ENCODE results near the gene VWA5B1. TPM values are rescaled to one million over a fixed set of nuclear protein-coding genes. Genes with fewer than 3 reads are reported as not detected.

The VWA5B1 gene
- total RNA-seq, 5 donors from 2014 or later (not counting 1 experiment from before 2014, with no cell fraction given), result 0.13 to 0.18 (median 0.15) TPM; not detected in 1

- Histone ChIP-seq H3K4me1 (ENCODE audit: control insufficient read depth in 1 of 2, extremely low read depth in 1 of 2, insufficient read depth in 2 of 2, low read length in 2 of 2) (peaks cover 0 to 4% of the 10 kb centered on the region in 2 experiments), H3K4me3 (ENCODE audit: control insufficient read depth in 1 of 2, extremely low read depth in 1 of 2, low read length in 1 of 2) (no peak overlapping the region), H3K27ac (ENCODE audit: low read length) (no peak overlapping the region), H3K27me3 (replicated peaks in 1 of 2; ENCODE audit: control insufficient read depth in 2 of 2, extremely low read depth in 1 of 2, insufficient read depth in 2 of 2, low read length in 1 of 2) (peaks cover 8 to 59% of the 10 kb centered on the region in 2 experiments), H3K9me3 (no peaks in the 10 kb centered on the region), H3K36me3 (ENCODE audit: control insufficient read depth in 2 of 2, extremely low read depth in 1 of 2, insufficient read depth in 1 of 2, low read length in 1 of 2) (no peaks in the 10 kb centered on the region)
- CTCF ChIA-PET, result interaction anchor here in 1 of 2 donors (0.5 kb wide), 1 partner anchor 710 kb away, joined by 7 read pairs; no protein-coding TSS in a partner anchor
- 57% methylated on average over 11 of the region's 12 CpGs for WGBS (ENCODE audit: insufficient coverage)
- DNase-seq (no peak), ATAC-seq (replicated peaks in 1 of 4) (no peak)
- peaks cover 6 to 9% (median 8%) of the 10 kb centered on the region in 3 donors for H3K4me1 Mint-ChIP-seq
- H3K9me3 Mint-ChIP-seq, result no peaks in the 10 kb centered on the region
- POLR2A ChIA-PET, result no interaction called here
- no peak overlapping the region for H3K27ac Mint-ChIP-seq
- H3K36me3 Mint-ChIP-seq, result no peaks in the 10 kb centered on the region
- peaks cover 32 to 43% of the 10 kb centered on the region in 2 donors for H3K27me3 Mint-ChIP-seq
- no peak overlapping the region for H3K4me3 Mint-ChIP-seq
These were observed 68.1 kb downstream of the VWA5B1 start for GRCh38 chr1:20358761-20359263.

- no peaks in the 10 kb centered on the region for H3K9me3 Mint-ChIP-seq
- WGBS (ENCODE audit: insufficient coverage), result 33% methylated on average over 10 of the region's 15 CpGs
- ChIA-PET CTCF (interaction anchor here in 1 of 2 donors (0.5 kb wide), 1 partner anchor 711 kb away, joined by 7 read pairs; no protein-coding TSS in a partner anchor), POLR2A (no interaction called here)
- Histone ChIP-seq H3K4me1 (ENCODE audit: control insufficient read depth in 1 of 2, extremely low read depth in 1 of 2, insufficient read depth in 2 of 2, low read length in 2 of 2) (peaks cover 0 to 4% of the 10 kb centered on the region in 2 experiments), H3K9me3 (no peaks in the 10 kb centered on the region), H3K27ac (ENCODE audit: low read length) (no peak overlapping the region), H3K36me3 (ENCODE audit: control insufficient read depth in 2 of 2, extremely low read depth in 1 of 2, insufficient read depth in 1 of 2, low read length in 1 of 2) (no peaks in the 10 kb centered on the region), H3K27me3 (replicated peaks in 1 of 2; ENCODE audit: control insufficient read depth in 2 of 2, extremely low read depth in 1 of 2, insufficient read depth in 2 of 2, low read length in 1 of 2) (peaks cover 8 to 62% of the 10 kb centered on the region in 2 experiments), H3K4me3 (ENCODE audit: control insufficient read depth in 1 of 2, extremely low read depth in 1 of 2, low read length in 1 of 2) (no peak overlapping the region)
- peaks cover 40 to 51% of the 10 kb centered on the region in 2 donors for H3K27me3 Mint-ChIP-seq
- H3K4me1 Mint-ChIP-seq, result peaks cover 6 to 10% (median 8%) of the 10 kb centered on the region in 3 donors
- DNase-seq (peak in 1 of 35 experiments; percentile 14), ATAC-seq (replicated peaks in 1 of 4) (peak in 1 of 4 experiments; percentile 42)
- H3K27ac Mint-ChIP-seq, result no peak overlapping the region
- H3K36me3 Mint-ChIP-seq, result no peaks in the 10 kb centered on the region
- no peak overlapping the region for H3K4me3 Mint-ChIP-seq
These were observed 69.0 kb downstream of the VWA5B1 start for GRCh38 chr1:20359451-20360330.

DNA sequence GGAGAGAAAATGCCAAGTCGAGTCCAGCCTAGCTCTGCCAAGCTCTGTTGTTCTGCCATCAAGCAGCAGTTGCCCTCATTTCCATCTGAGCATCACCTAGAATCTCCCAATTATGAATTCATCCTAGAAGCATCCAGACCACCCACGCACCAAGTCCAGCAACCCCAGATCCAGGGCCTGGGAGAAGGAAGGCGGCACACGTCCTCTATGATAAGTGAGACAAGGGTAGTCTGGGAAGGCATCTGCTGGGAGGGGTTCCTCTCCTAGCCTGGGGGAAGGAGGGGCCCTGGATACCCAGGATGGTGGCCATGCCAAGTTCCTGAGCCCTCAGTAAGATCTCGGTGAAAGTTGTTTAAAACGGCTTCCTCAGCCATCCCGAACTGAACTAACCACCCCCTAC is 70.7 kb downstream of the VWA5B1 start:
- WGBS (ENCODE audit: insufficient coverage), result 93% methylated on average over 2 of the region's 7 CpGs
- Mint-ChIP-seq H3K27me3 (peaks cover 51 to 62% of the 10 kb centered on the region in 2 donors), H3K9me3 (no peaks in the 10 kb centered on the region), H3K4me1 (peaks cover 6 to 12% (median 10%) of the 10 kb centered on the region in 3 donors), H3K4me3 (no peak overlapping the region), H3K36me3 (no peaks in the 10 kb centered on the region), H3K27ac (no peak overlapping the region)
- Histone ChIP-seq H3K36me3 (ENCODE audit: control insufficient read depth in 2 of 2, extremely low read depth in 1 of 2, insufficient read depth in 1 of 2, low read length in 1 of 2) (no peaks in the 10 kb centered on the region), H3K4me1 (ENCODE audit: control insufficient read depth in 1 of 2, extremely low read depth in 1 of 2, insufficient read depth in 2 of 2, low read length in 2 of 2) (peaks cover 0 to 4% of the 10 kb centered on the region in 2 experiments), H3K9me3 (no peaks in the 10 kb centered on the region), H3K27me3 (replicated peaks in 1 of 2; ENCODE audit: control insufficient read depth in 2 of 2, extremely low read depth in 1 of 2, insufficient read depth in 2 of 2, low read length in 1 of 2) (peaks cover 11 to 74% of the 10 kb centered on the region in 2 experiments), H3K27ac (ENCODE audit: low read length) (no peak overlapping the region), H3K4me3 (ENCODE audit: control insufficient read depth in 1 of 2, extremely low read depth in 1 of 2, low read length in 1 of 2) (no peak overlapping the region)
- POLR2A ChIA-PET, result interaction anchor here in 1 of 2 donors (0.7 kb wide), 1 partner anchor 17 kb away, joined by 4 read pairs; no protein-coding TSS in a partner anchor
- CTCF ChIA-PET, result interaction anchor here in 1 of 2 donors (1.7 kb wide), 1 partner anchor 132 kb away, joined by 3 read pairs; no protein-coding TSS in a partner anchor
- no peak for DNase-seq
- no peak for ATAC-seq (replicated peaks in 1 of 4)

GRCh38 chr1:20361805-20362381 is 71.2 kb downstream of the VWA5B1 start:
- ChIA-PET CTCF (interaction anchor here in 1 of 2 donors (0.7 to 1.7 kb wide), 2 partner anchors 132 to 1545 kb away, joined by 3 read pairs; no protein-coding TSS in a partner anchor), POLR2A (no interaction called here)
- Histone ChIP-seq H3K27ac (ENCODE audit: low read length) (no peak overlapping the region), H3K27me3 (replicated peaks in 1 of 2; ENCODE audit: control insufficient read depth in 2 of 2, extremely low read depth in 1 of 2, insufficient read depth in 2 of 2, low read length in 1 of 2) (peaks cover 11 to 76% of the 10 kb centered on the region in 2 experiments), H3K36me3 (ENCODE audit: control insufficient read depth in 2 of 2, extremely low read depth in 1 of 2, insufficient read depth in 1 of 2, low read length in 1 of 2) (no peaks in the 10 kb centered on the region), H3K4me3 (ENCODE audit: control insufficient read depth in 1 of 2, extremely low read depth in 1 of 2, low read length in 1 of 2) (no peak overlapping the region), H3K4me1 (ENCODE audit: control insufficient read depth in 1 of 2, extremely low read depth in 1 of 2, insufficient read depth in 2 of 2, low read length in 2 of 2) (peaks cover 0 to 4% of the 10 kb centered on the region in 2 experiments), H3K9me3 (no peaks in the 10 kb centered on the region)
- Mint-ChIP-seq H3K36me3 (no peaks in the 10 kb centered on the region), H3K4me1 (peaks cover 6 to 12% (median 10%) of the 10 kb centered on the region in 3 donors), H3K27me3 (peaks cover 51 to 62% of the 10 kb centered on the region in 2 donors), H3K9me3 (no peaks in the 10 kb centered on the region), H3K4me3 (no peak overlapping the region), H3K27ac (no peak overlapping the region)
- ATAC-seq (replicated peaks in 1 of 4) (no peak), DNase-seq (peak in 6 of 35 experiments; percentile 9 to 40 (median 18))
- 23% methylated on average over 5 of the region's 8 CpGs for WGBS (ENCODE audit: insufficient coverage)

DNA sequence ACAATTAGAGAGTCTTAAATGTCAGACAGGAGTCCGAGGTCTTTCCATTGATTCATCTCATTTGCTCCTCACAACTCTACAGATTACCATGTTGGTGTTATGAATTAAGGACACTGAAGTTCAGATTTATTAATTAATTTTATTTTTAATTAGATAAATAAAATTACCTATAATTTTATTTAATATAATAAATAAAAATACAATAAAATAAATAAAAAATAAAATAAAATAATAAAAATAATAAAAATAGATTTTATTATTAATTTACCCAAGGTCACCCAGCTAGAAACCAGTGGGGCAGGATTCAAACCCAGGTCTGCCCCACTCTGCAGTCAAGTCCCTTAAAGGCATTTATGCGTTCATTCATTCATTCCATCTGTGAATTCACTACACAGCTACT is 72.2 kb downstream of the VWA5B1 start:
- H3K4me1 Mint-ChIP-seq, result peaks cover 10 to 16% (median 15%) of the 10 kb centered on the region in 3 donors
- H3K9me3 Mint-ChIP-seq, result no peaks in the 10 kb centered on the region
- peaks cover 12 to 79% of the 10 kb centered on the region in 2 experiments for H3K27me3 ChIP-seq (replicated peaks in 1 of 2; ENCODE audit: control insufficient read depth in 2 of 2, extremely low read depth in 1 of 2, insufficient read depth in 2 of 2, low read length in 1 of 2)
- H3K9me3 ChIP-seq, result no peaks in the 10 kb centered on the region
- DNase-seq (no peak), ATAC-seq (replicated peaks in 1 of 4) (no peak)
- no peak overlapping the region for H3K4me3 ChIP-seq (ENCODE audit: control insufficient read depth in 1 of 2, extremely low read depth in 1 of 2, low read length in 1 of 2)
- no peaks in the 10 kb centered on the region for H3K36me3 ChIP-seq (ENCODE audit: control insufficient read depth in 2 of 2, extremely low read depth in 1 of 2, insufficient read depth in 1 of 2, low read length in 1 of 2)
- 100% methylated on average over 1 of the region's 2 CpGs for WGBS (ENCODE audit: insufficient coverage)
- no peak overlapping the region for H3K4me3 Mint-ChIP-seq
- no peak overlapping the region for H3K27ac ChIP-seq (ENCODE audit: low read length)
- no peaks in the 10 kb centered on the region for H3K36me3 Mint-ChIP-seq
- H3K27ac Mint-ChIP-seq, result no peak overlapping the region
- CTCF ChIA-PET, result interaction anchor here in 1 of 2 donors (1.7 kb wide), 1 partner anchor 131 kb away, joined by 3 read pairs; no protein-coding TSS in a partner anchor
- H3K4me1 ChIP-seq (ENCODE audit: control insufficient read depth in 1 of 2, extremely low read depth in 1 of 2, insufficient read depth in 2 of 2, low read length in 2 of 2), result peaks cover 0 to 4% of the 10 kb centered on the region in 2 experiments
- POLR2A ChIA-PET, result no interaction called here
- H3K27me3 Mint-ChIP-seq, result peaks cover 61 to 72% of the 10 kb centered on the region in 2 donors
